Trophoblast cell (in vitro differentiated cells and primary cell): ENCODE results near the gene LIPI.

ENCODE experiments used
- DNase-seq, 2 donors: peaks; one replicate each; pipeline ENCODE4 v3.0.0-alpha.2; 2016
- H2AFZ ChIP-seq: 2 replicates; pipeline ENCODE4 v1.6.1; 2013; ENCODE audit warnings: low read length, moderate library complexity, mild to moderate bottlenecking; ENCODE audit not compliant: insufficient read depth, poor library complexity
- H2AK5ac ChIP-seq: 2 replicates; pipeline ENCODE4 v1.6.1; 2013; ENCODE audit warnings: mild to moderate bottlenecking, low read length
- H2BK120ac ChIP-seq: 2 replicates; pipeline ENCODE4 v1.6.1; 2013; ENCODE audit warnings: low read length, mild to moderate bottlenecking, moderate library complexity; ENCODE audit not compliant: insufficient read depth, poor library complexity
- H2BK12ac ChIP-seq: 2 replicates; pipeline ENCODE4 v1.6.1; 2013; ENCODE audit warnings: mild to moderate bottlenecking, low read length, moderate library complexity
- H2BK5ac ChIP-seq: 2 replicates; pipeline ENCODE4 v1.6.1; 2013; ENCODE audit warnings: low read length, low read depth, moderate library complexity, mild to moderate bottlenecking; ENCODE audit not compliant: poor library complexity
- H3K14ac ChIP-seq: 2 replicates; pipeline ENCODE4 v1.6.1; 2013; ENCODE audit warnings: mild to moderate bottlenecking, low read length
- H3K18ac ChIP-seq: 2 replicates; pipeline ENCODE4 v1.6.1; 2013; ENCODE audit warnings: mild to moderate bottlenecking, low read length
- H3K23ac ChIP-seq: 2 replicates; pipeline ENCODE4 v1.6.1; 2013; ENCODE audit warnings: low read length
- H3K27ac ChIP-seq: 2 replicates; pipeline ENCODE4 v1.5.1; 2013; ENCODE audit warnings: low read depth, mild to moderate bottlenecking, inconsistent platforms, low read length, moderate library complexity
- H3K27me3 ChIP-seq: 2 replicates; pipeline ENCODE4 v1.6.1; 2013; ENCODE audit warnings: inconsistent platforms, mild to moderate bottlenecking, low read length, moderate library complexity; ENCODE audit not compliant: insufficient read depth
- H3K36me3 ChIP-seq, 2 experiments: 1 replicate in 1 of 2; 2 replicates in 1 of 2; pipeline ENCODE4 v1.6.1; 2013; ENCODE audit warnings: low read length in 2 of 2, mild to moderate bottlenecking in 2 of 2, moderate library complexity in 1 of 2; ENCODE audit not compliant: insufficient read depth in 2 of 2, control insufficient read depth in 1 of 2
- H3K4ac ChIP-seq: 2 replicates; pipeline ENCODE4 v1.6.1; 2013; ENCODE audit warnings: low read depth, mild to moderate bottlenecking, low read length, moderate library complexity
- H3K4me1 ChIP-seq, 2 experiments: 1 replicate in 1 of 2; 2 replicates in 1 of 2; pipeline ENCODE4 v1.6.1; 2013; ENCODE audit warnings: low read length in 2 of 2, mild to moderate bottlenecking in 2 of 2, moderate library complexity in 1 of 2; ENCODE audit not compliant: insufficient read depth in 2 of 2, control insufficient read depth in 1 of 2
- H3K4me2 ChIP-seq: 2 replicates; pipeline ENCODE4 v1.6.1; 2013; ENCODE audit warnings: inconsistent platforms, mild to moderate bottlenecking, low read length, moderate library complexity
- H3K4me3 ChIP-seq: 2 replicates; pipeline ENCODE4 v1.5.1; 2013; ENCODE audit warnings: mild to moderate bottlenecking, low read depth, low read length, inconsistent platforms
- H3K79me1 ChIP-seq: one replicate; pipeline ENCODE4 v1.6.1; 2013; ENCODE audit warnings: low read length
- H3K79me2 ChIP-seq: 2 replicates; pipeline ENCODE4 v1.6.1; 2013; ENCODE audit warnings: low read length, mild to moderate bottlenecking; ENCODE audit not compliant: control insufficient read depth, insufficient read depth, poor library complexity
- H3K9ac ChIP-seq: 2 replicates; pipeline ENCODE4 v1.6.1; 2013; ENCODE audit warnings: mild to moderate bottlenecking, low read length
- H3K9me3 ChIP-seq: 2 replicates; pipeline ENCODE4 v1.6.1; 2013; ENCODE audit warnings: low read depth, mild to moderate bottlenecking, control low read depth, inconsistent platforms, low read length; ENCODE audit not compliant: insufficient read depth
- H4K12ac ChIP-seq: 2 replicates; pipeline ENCODE4 v1.6.1; 2013; ENCODE audit warnings: low read depth, mild to moderate bottlenecking, low read length, moderate library complexity
- H4K8ac ChIP-seq: 2 replicates; pipeline ENCODE4 v1.6.1; 2013; ENCODE audit warnings: low read depth, mild to moderate bottlenecking, low read length, moderate library complexity
- H4K91ac ChIP-seq: one replicate; pipeline ENCODE4 v1.6.1; 2013; ENCODE audit warnings: low read depth, mild to moderate bottlenecking, low read length, moderate library complexity
- WGBS: extraction: QIAGEN DNeasy Blood & Tissue Kit; methylation state at CpG from one replicate; pipeline ENCODE4 v1.1.7; 2013; ENCODE audit warnings: missing lambda C conversion rate; ENCODE audit not compliant: insufficient read length, insufficient coverage; ENCODE audit errors: extremely low coverage; 5-methylcytosine and 5-hydroxymethylcytosine counted together

The LIPI gene

DNA sequence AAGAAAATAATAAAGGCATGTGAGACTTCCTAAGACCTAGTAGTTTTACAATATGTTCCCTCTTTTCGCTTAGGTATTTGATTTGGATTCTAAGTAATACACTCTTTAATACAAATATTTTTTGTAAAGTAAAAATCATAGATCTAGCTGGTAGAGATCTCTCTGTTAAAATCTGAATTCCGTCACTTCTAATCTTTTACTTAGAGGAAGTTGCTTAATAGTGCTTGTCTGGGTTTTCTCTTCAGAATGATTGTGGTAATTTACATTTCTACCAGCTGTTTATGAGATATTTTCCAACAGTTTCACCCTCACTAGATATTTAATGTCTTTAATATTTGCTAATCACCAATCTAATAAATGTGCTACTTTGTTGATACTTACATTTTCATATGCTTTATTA lies 28.5 kb upstream of the LIPI start:
- Histone ChIP-seq H4K8ac (no peak overlapping the region), H3K27ac (no peak overlapping the region), H2BK5ac (no peak overlapping the region), H3K9ac (no peak overlapping the region), H2AFZ (no peak overlapping the region), H2BK12ac (no peak overlapping the region), H2AK5ac (no peak overlapping the region), H3K79me1 (no peaks in the 10 kb centered on the region), H4K12ac (no peak overlapping the region), H3K4ac (no peak overlapping the region), H3K27me3 (no peaks in the 10 kb centered on the region), H3K18ac (no peak overlapping the region), H3K4me2 (no peak overlapping the region), H4K91ac (no peak overlapping the region), H3K79me2 (no peaks in the 10 kb centered on the region), H3K4me3 (no peak overlapping the region), H3K36me3 (no peaks in the 10 kb centered on the region), H3K23ac (no peak overlapping the region), H3K9me3 (no peaks in the 10 kb centered on the region), H3K14ac (no peak overlapping the region), H3K4me1 (peaks cover 0 to 2% of the 10 kb centered on the region in 2 experiments), H2BK120ac (no peak overlapping the region)
- DNase-seq: no peak
- no CpG with 5 or more reads among the region's 2 CpGs for WGBS

DNA sequence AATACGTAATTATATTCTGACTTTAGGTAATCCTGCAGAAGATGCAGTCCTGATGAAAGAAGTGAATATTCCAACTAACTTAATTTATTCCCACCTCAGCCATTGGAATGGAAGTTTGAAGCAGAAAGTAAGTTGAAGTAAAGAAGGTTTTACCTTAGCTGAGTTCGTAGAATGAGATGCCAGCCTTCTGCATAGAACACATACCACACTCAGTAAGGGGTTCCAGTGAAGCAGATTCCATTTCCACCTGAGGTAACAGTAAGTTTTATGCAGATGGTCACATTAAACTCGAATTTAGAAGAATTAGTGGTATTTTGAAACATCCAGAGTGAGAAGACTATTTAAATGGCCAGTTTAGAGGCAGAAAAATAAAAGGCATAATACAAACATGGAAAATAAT lies 25.4 kb upstream of the LIPI start:
- H3K14ac ChIP-seq: no peak overlapping the region
- H2BK120ac ChIP-seq: no peak overlapping the region
- H3K79me2 ChIP-seq: no peaks in the 10 kb centered on the region
- H2BK12ac ChIP-seq: no peak overlapping the region
- no peaks in the 10 kb centered on the region for H3K9me3 ChIP-seq
- H3K9ac ChIP-seq: no peak overlapping the region
- H3K18ac ChIP-seq: no peak overlapping the region
- no peak overlapping the region for H3K4me2 ChIP-seq
- no peak overlapping the region for H2BK5ac ChIP-seq
- H4K8ac ChIP-seq: no peak overlapping the region
- no peaks in the 10 kb centered on the region for H3K4me1 ChIP-seq
- no CpG with 5 or more reads among the region's 3 CpGs for WGBS
- no peak overlapping the region for H3K4ac ChIP-seq
- no peaks in the 10 kb centered on the region for H3K36me3 ChIP-seq
- H4K12ac ChIP-seq: no peak overlapping the region
- no peak for DNase-seq
- no peak overlapping the region for H4K91ac ChIP-seq
- H3K79me1 ChIP-seq: no peaks in the 10 kb centered on the region
- H2AFZ ChIP-seq: no peak overlapping the region
- no peak overlapping the region for H3K27ac ChIP-seq
- H3K23ac ChIP-seq: no peak overlapping the region
- no peaks in the 10 kb centered on the region for H3K27me3 ChIP-seq
- no peak overlapping the region for H2AK5ac ChIP-seq
- no peak overlapping the region for H3K4me3 ChIP-seq

- H3K4me3 ChIP-seq: no peak overlapping the region
- H3K4me2 ChIP-seq: no peak overlapping the region
- H3K9ac ChIP-seq: no peak overlapping the region
- H3K9me3 ChIP-seq: no peaks in the 10 kb centered on the region
- no peaks in the 10 kb centered on the region for H3K27me3 ChIP-seq
- H2BK120ac ChIP-seq: no peak overlapping the region
- no peak overlapping the region for H3K23ac ChIP-seq
- H3K4ac ChIP-seq: no peak overlapping the region
- no peak overlapping the region for H2BK5ac ChIP-seq
- H3K4me1 ChIP-seq: no peaks in the 10 kb centered on the region
- H4K12ac ChIP-seq: no peak overlapping the region
- H2AFZ ChIP-seq: no peak overlapping the region
- H3K79me1 ChIP-seq: no peaks in the 10 kb centered on the region
- H3K18ac ChIP-seq: no peak overlapping the region
- no peaks in the 10 kb centered on the region for H3K79me2 ChIP-seq
- H4K91ac ChIP-seq: no peak overlapping the region
- no peak overlapping the region for H2AK5ac ChIP-seq
- no peaks in the 10 kb centered on the region for H3K36me3 ChIP-seq
- no peak for DNase-seq
- no peak overlapping the region for H3K27ac ChIP-seq
- H2BK12ac ChIP-seq: no peak overlapping the region
- no peak overlapping the region for H4K8ac ChIP-seq
- WGBS: no CpG with 5 or more reads among the region's 5 CpGs
- H3K14ac ChIP-seq: no peak overlapping the region
Observed at GRCh38 chr21:14235101-14235500, 24.3 kb upstream of the LIPI start.

- Histone ChIP-seq H3K36me3 (no peaks in the 10 kb centered on the region), H2BK5ac (no peak overlapping the region), H3K14ac (no peak overlapping the region), H4K8ac (no peak overlapping the region), H3K9me3 (peaks cover 6% of the 10 kb centered on the region), H4K12ac (no peak overlapping the region), H3K4me2 (no peak overlapping the region), H3K4ac (no peak overlapping the region), H3K79me2 (no peaks in the 10 kb centered on the region), H3K23ac (no peak overlapping the region), H2AK5ac (no peak overlapping the region), H2BK120ac (no peak overlapping the region), H4K91ac (no peak overlapping the region), H3K4me3 (no peak overlapping the region), H3K79me1 (no peaks in the 10 kb centered on the region), H3K4me1 (no peaks in the 10 kb centered on the region), H3K27me3 (no peaks in the 10 kb centered on the region), H2AFZ (no peak overlapping the region), H3K27ac (no peak overlapping the region), H3K9ac (no peak overlapping the region), H3K18ac (no peak overlapping the region), H2BK12ac (no peak overlapping the region)
- no CpG with 5 or more reads among the region's 1 CpG for WGBS
- DNase-seq: no peak
Observed at GRCh38 chr21:14229399-14229798, 18.6 kb upstream of the LIPI start.
